AG09319 (cell line): Measurements from ENCODE around the gene CCNY.

Source experiments
- DNase-seq: peaks from one replicate; pipeline ENCODE4 v3.0.0-alpha.2; 2010; ENCODE audit warnings: low read depth; ENCODE audit errors: extremely low read depth
- CTCF ChIP-seq: IDR thresholded peaks from 2 replicates; pipeline ENCODE4 v1.5.1; 2011; ENCODE audit warnings: low read depth, mild to moderate bottlenecking, inconsistent platforms, low read length, moderate library complexity

Gene CCNY

GRCh38 chr10:35606430-35606829 lies 270.1 kb downstream of the CCNY start:
- DNase-seq = no peak
- no peak for TF ChIP-seq CTCF

- no peak for TF ChIP-seq CTCF
- DNase-seq = no peak
Observed at GRCh38 chr10:35607475-35608327, 271.4 kb downstream of the CCNY start.

- no peak for DNase-seq
- TF ChIP-seq CTCF = no peak
Observed at GRCh38 chr10:35608328-35608672, 272.0 kb downstream of the CCNY start.

GRCh38 chr10:35611750-35612149 lies 275.4 kb downstream of the CCNY start:
- no peak for DNase-seq
- no peak for TF ChIP-seq CTCF

GRCh38 chr10:35612385-35613106 lies 276.2 kb downstream of the CCNY start:
- no peak for TF ChIP-seq CTCF
- DNase-seq = no peak

- no peak for TF ChIP-seq CTCF
Observed at GRCh38 chr10:35613107-35613440, 276.8 kb downstream of the CCNY start.

GRCh38 chr10:35613597-35614226 lies 277.4 kb downstream of the CCNY start:
- TF ChIP-seq CTCF = peak; percentile 38
- DNase-seq = peak; percentile 0

More at GRCh38 chr10:35613107-35613440, 276.8 kb downstream of the CCNY start:
- no peak for DNase-seq
